Activated CD8-positive, alpha-beta T cell treated with anti-CD3 and anti-CD28 coated beads for 36 hours (primary cell): Measurements from ENCODE around the gene ABCA1. TPM values are rescaled to one million over a fixed set of nuclear protein-coding genes. Genes with fewer than 3 reads are reported as not detected.
A peak's percentile ranks its signal among the peaks of the same experiment; 100 is the strongest.
"Not testable (repeated sequence)": the region's sequence is repeated elsewhere in the genome, so short reads cannot be mapped to it uniquely, and the experiment has no call there.

Experiments
- ATAC-seq: fragments of 200-7000 bp; cut with Tn5 transposase; one replicate; pipeline ENCODE4 v1.10.0; 2021; ENCODE audit warnings: mild to moderate bottlenecking, moderate library complexity
- CTCF ChIA-PET: fragments of 350-600 bp; sonication (Branson Sonifier 250); formaldehyde crosslinking; loops from one replicate; lab custom pipeline; 2021; ENCODE audit warnings: antibody characterized with exemption; lab: Charles Lee
- POLR2A ChIA-PET: fragments of 350-600 bp; sonication (Branson Sonifier 250); formaldehyde crosslinking; loops from one replicate; lab custom pipeline; 2021; ENCODE audit warnings: antibody characterized with exemption; lab: Charles Lee
- DNase-seq: peaks from one replicate; pipeline ENCODE4 v3.0.0-alpha.2; 2020
- H3K27ac Mint-ChIP-seq: one replicate; pipeline ENCODE4 v1.8.0; 2021; ENCODE audit warnings: mild to moderate bottlenecking, mixed read lengths
- H3K27me3 Mint-ChIP-seq: one replicate; pipeline ENCODE4 v1.8.0; 2021; ENCODE audit warnings: mixed read lengths
- H3K36me3 Mint-ChIP-seq: one replicate; pipeline ENCODE4 v1.8.0; 2021; ENCODE audit warnings: low read depth, mixed read lengths
- H3K4me1 Mint-ChIP-seq: one replicate; pipeline ENCODE4 v1.8.0; 2021; ENCODE audit warnings: low read depth, mixed read lengths
- H3K4me3 Mint-ChIP-seq: one replicate; pipeline ENCODE4 v1.8.0; 2021; ENCODE audit warnings: mild to moderate bottlenecking, moderate library complexity, mixed read lengths
- H3K9me3 Mint-ChIP-seq: one replicate; pipeline ENCODE4 v1.8.0; 2021; ENCODE audit warnings: mixed read lengths
- CTCF ChIP-seq: fragments of 200-600 bp; IDR thresholded peaks from one replicate; pipeline ENCODE4 v1.8.0; 2022; ENCODE audit warnings: antibody characterized with exemption, mild to moderate bottlenecking
- intact Hi-C: fragments of 100-400 bp; cut with micrococcal nuclease; formaldehyde crosslinking; loops from one replicate; pipeline ENCODE4 v1.10.0; 2022
- total RNA-seq, 2 experiments: library from RNA; stranded (reverse); gene quantifications; one replicate each; pipeline ENCODE4 v1.2.3, GENCODE V29; 2021

ABCA1 gene
- total RNA-seq, 2 experiments from 2014 or later, result 0.20 to 0.38 TPM

- Mint-ChIP-seq H3K27me3 (peaks cover 2% of the 10 kb centered on the region), H3K9me3 (no peaks in the 10 kb centered on the region), H3K27ac (no peak overlapping the region), H3K4me1 (peaks cover 3% of the 10 kb centered on the region), H3K4me3 (no peak overlapping the region), H3K36me3 (no peaks in the 10 kb centered on the region)
- ATAC-seq (no peak), DNase-seq (no peak)
- no peak for TF ChIP-seq CTCF
- ChIA-PET CTCF (no interaction called here), POLR2A (no interaction called here)
- intact Hi-C loops, result no loop called here
These were observed 6.9 kb upstream of the ABCA1 start for GRCh38 chr9:104934691-104935500.

- POLR2A ChIA-PET, DNase-seq, ATAC-seq, H3K4me3 Mint-ChIP-seq, intact Hi-C loops, H3K27me3 Mint-ChIP-seq, H3K36me3 Mint-ChIP-seq, CTCF ChIA-PET, H3K27ac Mint-ChIP-seq, H3K9me3 Mint-ChIP-seq, H3K4me1 Mint-ChIP-seq: not testable (repeated sequence)
These were observed 5.1 kb upstream of the ABCA1 start for GRCh38 chr9:104933091-104933490.

- Mint-ChIP-seq H3K4me3 (no peak overlapping the region), H3K9me3 (no peaks in the 10 kb centered on the region), H3K27ac (no peak overlapping the region), H3K4me1 (peaks cover 14% of the 10 kb centered on the region), H3K36me3 (no peaks in the 10 kb centered on the region), H3K27me3 (peaks cover 11% of the 10 kb centered on the region)
- ATAC-seq (no peak), DNase-seq (no peak)
- POLR2A ChIA-PET, result interaction anchor here (1.0 kb wide), 1 partner anchor 36 kb away, joined by 3 read pairs; no protein-coding TSS in a partner anchor
- intact Hi-C loops, result no loop called here
- no peak for TF ChIP-seq CTCF
- CTCF ChIA-PET, result interaction anchor here (0.9 kb wide), 1 partner anchor 10 kb away, joined by 3 read pairs; no protein-coding TSS in a partner anchor
These were observed 3.3 kb upstream of the ABCA1 start for GRCh38 chr9:104931256-104931655.

- DNase-seq (peak; percentile 20), ATAC-seq (peak; percentile 40)
- no peak overlapping the region for H3K27ac Mint-ChIP-seq
- peak overlapping the region; percentile 73 for H3K4me3 Mint-ChIP-seq
- no peaks in the 10 kb centered on the region for H3K9me3 Mint-ChIP-seq
- TF ChIP-seq CTCF, result no peak
- POLR2A ChIA-PET, result interaction anchor here (0.6 to 1.2 kb wide), 5 partner anchors 34 to 479 kb away, joined by 3 read pairs; no protein-coding TSS in a partner anchor
- no peaks in the 10 kb centered on the region for H3K36me3 Mint-ChIP-seq
- CTCF ChIA-PET, result interaction anchor here (1.1 to 1.8 kb wide), 5 partner anchors 64 to 232 kb away, joined by 3 to 9 read pairs (median 4); no protein-coding TSS in a partner anchor
- intact Hi-C loops, result loop anchor here (5.0 kb wide), 1 partner anchor 65 kb away; no protein-coding TSS in a partner anchor
- peaks cover 15% of the 10 kb centered on the region for H3K27me3 Mint-ChIP-seq
- peaks cover 12% of the 10 kb centered on the region for H3K4me1 Mint-ChIP-seq
These were observed 591 bp downstream of the ABCA1 start for GRCh38 chr9:104927216-104927911.

- Mint-ChIP-seq H3K27ac (no peak overlapping the region), H3K36me3 (no peaks in the 10 kb centered on the region), H3K27me3 (peaks cover 11% of the 10 kb centered on the region), H3K9me3 (no peaks in the 10 kb centered on the region), H3K4me3 (no peak overlapping the region), H3K4me1 (peaks cover 12% of the 10 kb centered on the region)
- CTCF ChIA-PET, result interaction anchor here (1.2 to 1.4 kb wide), 3 partner anchors 13 to 66 kb away, joined by 3 read pairs; no protein-coding TSS in a partner anchor
- ATAC-seq, result no peak
- POLR2A ChIA-PET, result interaction anchor here (0.6 kb wide), 1 partner anchor 38 kb away, joined by 3 read pairs; no protein-coding TSS in a partner anchor
- no peak for DNase-seq
- no peak for TF ChIP-seq CTCF
- intact Hi-C loops, result no loop called here
These were observed 4.2 kb downstream of the ABCA1 start for GRCh38 chr9:104923740-104924139.
